IMR-90 (cell line): ENCODE data around the gene MRAP. TPM values are rescaled to one million over a fixed set of nuclear protein-coding genes. Genes with fewer than 3 reads are reported as not detected.

Source experiments
- ATAC-seq: fragments of 200-7000 bp; cut with Tn5 transposase; 2 replicates; pipeline ENCODE4 v1.9.1; 2020; ENCODE audit warnings: low read depth, mild to moderate bottlenecking, moderate library complexity
- BruUV-seq: library from RNA; stranded (reverse); fragments of 400-500 nt; replicated peaks from 2 replicates; lab custom pipeline; 2021; lab: Mats Ljungman, UMichigan
- CTCF ChIA-PET: fragments of 300-600 bp; formaldehyde crosslinking; extraction: SDS; loops from one replicate; lab custom pipeline; 2021; ENCODE audit warnings: antibody characterized with exemption; lab: Yijun Ruan, JAX
- POLR2A ChIA-PET: fragments of 300-600 bp; sonication (Branson Sonifier 250); formaldehyde crosslinking; loops from one replicate; lab custom pipeline; 2022; ENCODE audit warnings: antibody characterized with exemption; ENCODE audit not compliant: unreplicated experiment; lab: Charles Lee
- DNase-seq: peaks from one replicate; pipeline ENCODE4 v3.0.0; 2013
- H2AFZ ChIP-seq: replicated peaks from 2 replicates; pipeline ENCODE3; 2013; ENCODE audit warnings: low read length, mild to moderate bottlenecking; ENCODE audit not compliant: poor library complexity
- H2AK5ac ChIP-seq: 2 replicates; pipeline ENCODE4 v1.6.1; 2013; ENCODE audit warnings: low read depth, low read length, inconsistent platforms
- H2AK9ac ChIP-seq: replicated peaks from 2 replicates; pipeline ENCODE3; 2013; ENCODE audit warnings: mild to moderate bottlenecking, low read depth, low read length, moderate library complexity; ENCODE audit not compliant: poor library complexity
- H2BK120ac ChIP-seq: 2 replicates; pipeline ENCODE4 v1.6.1; 2013; ENCODE audit warnings: low read depth, low read length, inconsistent platforms
- H2BK15ac ChIP-seq: 3 replicates; pipeline ENCODE4 v1.6.1; 2013; ENCODE audit warnings: low read depth, low read length, inconsistent platforms
- H2BK20ac ChIP-seq: 2 replicates; pipeline ENCODE4 v1.6.1; 2013; ENCODE audit warnings: low read depth, mild to moderate bottlenecking, inconsistent platforms, low read length, moderate library complexity
- H2BK5ac ChIP-seq: 2 replicates; pipeline ENCODE4 v1.6.1; 2013; ENCODE audit warnings: mild to moderate bottlenecking, low read depth, low read length, inconsistent platforms; ENCODE audit not compliant: poor library complexity, severe bottlenecking
- H3K14ac ChIP-seq: replicated peaks from 2 replicates; pipeline ENCODE4 v1.6.1; 2013; ENCODE audit warnings: low read depth, low read length, inconsistent platforms
- H3K18ac ChIP-seq: 2 replicates; pipeline ENCODE4 v1.6.1; 2013; ENCODE audit warnings: low read depth, low read length, control low read depth
- H3K23ac ChIP-seq: 2 replicates; pipeline ENCODE4 v1.6.1; 2013; ENCODE audit warnings: low read depth, low read length, inconsistent platforms
- H3K27ac ChIP-seq: 2 replicates; pipeline ENCODE4 v1.5.1; 2013; ENCODE audit warnings: mild to moderate bottlenecking, control low read depth, low read length; ENCODE audit not compliant: insufficient read depth
- H3K27me3 ChIP-seq: 2 replicates; pipeline ENCODE4 v1.6.1; 2013; ENCODE audit warnings: low read length; ENCODE audit not compliant: control insufficient read depth, insufficient read depth
- H3K36me3 ChIP-seq: 2 replicates; pipeline ENCODE4 v1.6.1; 2013; ENCODE audit warnings: low read length, mixed read lengths; ENCODE audit not compliant: control insufficient read depth, insufficient read depth
- H3K4ac ChIP-seq: 2 replicates; pipeline ENCODE4 v1.6.1; 2013; ENCODE audit warnings: low read depth, low read length, inconsistent platforms
- H3K4me1 ChIP-seq: 2 replicates; pipeline ENCODE4 v1.6.1; 2013; ENCODE audit warnings: low read length, mixed read lengths; ENCODE audit not compliant: control insufficient read depth, insufficient read depth
- H3K4me2 ChIP-seq: 2 replicates; pipeline ENCODE4 v1.6.1; 2013; ENCODE audit warnings: low read depth, mild to moderate bottlenecking, control low read depth, low read length, moderate library complexity
- H3K4me3 ChIP-seq: 2 replicates; pipeline ENCODE4 v1.5.1; 2013; ENCODE audit warnings: low read depth, mild to moderate bottlenecking, control low read depth, low read length, moderate library complexity; ENCODE audit not compliant: insufficient read depth
- H3K56ac ChIP-seq: 2 replicates; pipeline ENCODE4 v1.6.1; 2013; ENCODE audit warnings: low read length, inconsistent platforms; ENCODE audit not compliant: insufficient read depth; ENCODE audit errors: extremely low read depth
- H3K79me1 ChIP-seq, 2 experiments: 2 replicates each; pipeline ENCODE4 v1.6.1; 2013; ENCODE audit warnings: low read length in 2 of 2, inconsistent platforms in 1 of 2, low read depth in 1 of 2
- H3K9ac ChIP-seq: 2 replicates; pipeline ENCODE4 v1.6.1; 2013; ENCODE audit warnings: low read depth, low read length, control low read depth
- H3K9me1 ChIP-seq: 2 replicates; pipeline ENCODE4 v1.6.1; 2013; ENCODE audit warnings: low read length, inconsistent platforms; ENCODE audit not compliant: insufficient read depth
- H3K9me3 ChIP-seq: 2 replicates; pipeline ENCODE4 v1.6.1; 2013; ENCODE audit warnings: low read length; ENCODE audit not compliant: control insufficient read depth, insufficient read depth
- H4K20me1 ChIP-seq: 2 replicates; pipeline ENCODE4 v1.6.1; 2013; ENCODE audit warnings: low read length, inconsistent platforms; ENCODE audit not compliant: insufficient read depth
- H4K5ac ChIP-seq: 2 replicates; pipeline ENCODE4 v1.6.1; 2013; ENCODE audit warnings: mild to moderate bottlenecking, low read depth, low read length, control low read depth
- H4K8ac ChIP-seq, 2 experiments: 2 replicates each; pipeline ENCODE4 v1.6.1; 2013; ENCODE audit warnings: low read depth in 2 of 2, low read length in 2 of 2, control low read depth in 1 of 2, inconsistent platforms in 1 of 2
- H4K91ac ChIP-seq: 2 replicates; pipeline ENCODE4 v1.6.1; 2013; ENCODE audit warnings: low read depth, low read length, inconsistent platforms; ENCODE audit not compliant: insufficient read depth
- FOS ChIP-seq: fragments of 150-350 bp; IDR thresholded peaks from 2 replicates; pipeline ENCODE4 v1.6.1; 2016; ENCODE audit warnings: low read depth, low read length
- NFE2L2 ChIP-seq: fragments of 150-350 bp; IDR thresholded peaks from 2 replicates; pipeline ENCODE4 v1.6.1; 2016; ENCODE audit warnings: low read depth, mild to moderate bottlenecking, low read length
- RAD21 ChIP-seq: IDR thresholded peaks from 2 replicates; pipeline ENCODE4 v1.6.1; 2012; ENCODE audit warnings: low read length, improper control_type of control experiment
- WGBS, 2 experiments: methylation state at CpG; one replicate each; pipeline versions ENCODE4 v1.1.5 to v1.1.7; 2013; ENCODE audit warnings: missing lambda C conversion rate in 2 of 2; ENCODE audit not compliant: insufficient read length in 1 of 2; ENCODE audit errors: extremely low coverage in 2 of 2; 5-methylcytosine and 5-hydroxymethylcytosine counted together
- dilution Hi-C: fragments of 300-500 bp; cut with HindIII; formaldehyde crosslinking; loops from one replicate; pipeline ENCODE4 v1.14.3; 2018; ENCODE audit warnings: low sequenced_read_pairs; ENCODE audit not compliant: unreplicated experiment
- in situ Hi-C: fragments of 300-500 bp; cut with MboI; formaldehyde crosslinking; loops from 3 replicates; pipeline ENCODE4 v1.14.3; 2019; ENCODE audit warnings: low sequenced_read_pairs, inconsistent platforms, mixed read lengths
- intact Hi-C: fragments of 100-400 bp; cut with micrococcal nuclease; formaldehyde crosslinking; loops from 2 replicates; pipeline ENCODE4 v1.10.0; 2022
- polyA plus RNA-seq, 3 experiments: library from polyadenylated mRNA; depleted of rRNA; stranded (reverse); fragments of >200 nt; gene quantifications; 2 replicates each; pipeline ENCODE4 v1.2.3, GENCODE V29; 2012; ENCODE audit warnings: low replicate concordance in 1 of 3
- total RNA-seq: library from RNA; depleted of rRNA; stranded (reverse); fragments of >200 nt; gene quantifications from 2 replicates; pipeline ENCODE4 v1.2.3, GENCODE V29; 2012
- TF ChIP-seq, protein P1 (sequence below): fragments of 150-350 bp; IDR thresholded peaks from 2 replicates; pipeline ENCODE4 v1.6.1; 2016; ENCODE audit warnings: low read depth, mild to moderate bottlenecking, low read length, moderate library complexity, borderline replicate concordance

MRAP gene
- total and polyA plus RNA-seq, 2 of the 4 experiments (the other 2 are of a cell fraction), result not detected

DNA sequence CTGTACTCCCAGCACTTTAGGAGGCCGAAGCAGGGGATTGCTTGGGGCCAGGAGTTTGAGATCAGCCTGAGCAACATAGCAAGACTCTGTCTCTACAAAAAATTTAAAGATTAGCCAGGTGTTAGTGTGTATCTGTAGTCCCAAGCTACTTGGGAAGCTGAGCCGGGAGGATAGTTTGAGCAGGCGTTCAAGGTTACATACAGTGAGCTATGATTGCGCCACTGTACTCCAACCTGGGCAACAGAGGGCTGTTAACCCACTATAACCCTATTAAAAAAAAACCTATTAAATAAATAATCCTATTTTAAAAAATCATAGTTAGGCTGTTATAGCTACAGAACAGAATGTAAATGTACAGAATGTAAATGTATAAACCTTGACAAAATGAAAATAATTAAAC, 22.0 kb upstream of the MRAP start:
- H3K4me1 ChIP-seq, result peaks cover 5% of the 10 kb centered on the region
- in situ Hi-C loops, result no loop called here
- no peak overlapping the region for H4K8ac ChIP-seq
- H4K20me1 ChIP-seq, result no peaks in the 10 kb centered on the region
- DNase-seq (no peak), ATAC-seq (no peak)
- TF ChIP-seq NFE2L2 (no peak), RAD21 (no peak), FOS (no peak)
- TF ChIP-seq, protein P1, sequence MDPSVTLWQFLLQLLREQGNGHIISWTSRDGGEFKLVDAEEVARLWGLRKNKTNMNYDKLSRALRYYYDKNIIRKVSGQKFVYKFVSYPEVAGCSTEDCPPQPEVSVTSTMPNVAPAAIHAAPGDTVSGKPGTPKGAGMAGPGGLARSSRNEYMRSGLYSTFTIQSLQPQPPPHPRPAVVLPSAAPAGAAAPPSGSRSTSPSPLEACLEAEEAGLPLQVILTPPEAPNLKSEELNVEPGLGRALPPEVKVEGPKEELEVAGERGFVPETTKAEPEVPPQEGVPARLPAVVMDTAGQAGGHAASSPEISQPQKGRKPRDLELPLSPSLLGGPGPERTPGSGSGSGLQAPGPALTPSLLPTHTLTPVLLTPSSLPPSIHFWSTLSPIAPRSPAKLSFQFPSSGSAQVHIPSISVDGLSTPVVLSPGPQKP, result no peak
- no peak overlapping the region for H2BK20ac ChIP-seq
- no peak overlapping the region for H3K27ac ChIP-seq
- no peak overlapping the region for H2AFZ ChIP-seq
- POLR2A ChIA-PET, result no interaction called here
- no CpG with 5 or more reads among the region's 4 CpGs for WGBS, 2 experiments
- H3K9ac ChIP-seq, result no peak overlapping the region
- no peak overlapping the region for H2AK9ac ChIP-seq
- no peaks in the 10 kb centered on the region; the same call in none of the 2 replicates for H3K36me3 ChIP-seq
- BruUV-seq, result no TSS peak
- H3K14ac ChIP-seq, result no peak overlapping the region
- H2BK5ac ChIP-seq, result no peak overlapping the region
- dilution Hi-C loops, result no loop called here
- H4K5ac ChIP-seq, result no peak overlapping the region
- H3K9me1 ChIP-seq, result peaks cover 6% of the 10 kb centered on the region; the same call in 1 of the 2 replicates
- no peak overlapping the region for H2AK5ac ChIP-seq
- CTCF ChIA-PET, result no interaction called here
- no peak overlapping the region for H3K18ac ChIP-seq
- H3K4ac ChIP-seq, result no peak overlapping the region
- no peaks in the 10 kb centered on the region for H3K9me3 ChIP-seq
- no peak overlapping the region for H2BK15ac ChIP-seq
- H4K91ac ChIP-seq, result no peak overlapping the region
- no peak overlapping the region for H3K56ac ChIP-seq
- no peak overlapping the region for H3K4me2 ChIP-seq
- no peak overlapping the region for H3K23ac ChIP-seq
- no peaks in the 10 kb centered on the region for H3K27me3 ChIP-seq
- peaks cover 21 to 24% of the 10 kb centered on the region in 2 experiments for H3K79me1 ChIP-seq
- H2BK120ac ChIP-seq, result no peak overlapping the region
- no peak overlapping the region for H3K4me3 ChIP-seq
- intact Hi-C loops, result no loop called here
